ENCODE data around the gene GLRX3. TPM values are rescaled to one million over a fixed set of nuclear protein-coding genes. Genes with fewer than 3 reads are reported as not detected.

GLRX3 gene
- total and polyA plus RNA-seq, 2 donors (not counting 1 experiment from before 2014, with no cell fraction given) = 26.9 to 45.4 TPM

- no peak overlapping the region for H3K9ac ChIP-seq (ENCODE audit: low read length)
- H3K27me3 Mint-ChIP-seq = peaks cover 51% of the 10 kb centered on the region
- TF ChIP-seq CTCF (IDR thresholded peaks at IDR 0.05) (peak; percentile 42), EZH2 (IDR thresholded peaks at IDR 0.05; ENCODE audit: borderline replicate concordance, insufficient read depth, low read depth, low read length, poor library complexity, severe bottlenecking) (no peak)
- no peaks in the 10 kb centered on the region for H3K9me3 Mint-ChIP-seq (ENCODE audit: insufficient read depth)
- ATAC-seq (ENCODE audit: low read depth) (no peak), DNase-seq (no peak)
- H3K4me3 ChIP-seq (ENCODE audit: control extremely low read depth in 1 of 5, extremely low read depth in 1 of 5, insufficient read depth in 1 of 5, low read depth in 2 of 5, low read length in 4 of 5) = no peak overlapping the region
- H2AFZ ChIP-seq (ENCODE audit: insufficient read depth, low read depth, low read length, poor library complexity, severe bottlenecking) = no peak overlapping the region
- H3K4me1 ChIP-seq (ENCODE audit: control insufficient read depth in 2 of 2, insufficient read depth in 2 of 2, low read length in 2 of 2) = peaks cover 3 to 4% of the 10 kb centered on the region in 2 donors
- peaks cover 5% of the 10 kb centered on the region for H3K4me1 Mint-ChIP-seq
- H3K4me2 ChIP-seq (replicated peaks; ENCODE audit: low read depth, low read length, poor library complexity, severe bottlenecking) = no peak overlapping the region
- H4K20me1 ChIP-seq (ENCODE audit: control insufficient read depth, insufficient read depth, low read length, poor library complexity, severe bottlenecking) = no peaks in the 10 kb centered on the region
- no peaks in the 10 kb centered on the region for H3K36me3 ChIP-seq (replicated peaks in 1 of 2; ENCODE audit: control extremely low read depth in 1 of 2, control insufficient read depth in 1 of 2, extremely low read depth in 1 of 2, insufficient read depth in 2 of 2, low read length in 1 of 2)
- ChIA-PET POLR2A (interaction anchor here (1.1 kb wide), 1 partner anchor 18 kb away, joined by 4 read pairs; no protein-coding TSS in a partner anchor), CTCF (interaction anchor here (0.7 to 6.7 kb wide), 15 partner anchors 8 to 1916 kb away, joined by 3 to 49 read pairs (median 5); partner anchors contain the start of genes C10orf143 and GLRX3)
- no peak overlapping the region for H3K4me3 Mint-ChIP-seq
- peaks cover 0 to 28% (median 12%) of the 10 kb centered on the region in 4 experiments for H3K27me3 ChIP-seq (replicated peaks in 1 of 4; ENCODE audit: control extremely low read depth in 1 of 4, control insufficient read depth in 3 of 4, insufficient read depth in 4 of 4, low read length in 3 of 4)
- H3K27ac ChIP-seq (ENCODE audit: low read length in 2 of 2) = no peak overlapping the region
- WGBS (ENCODE audit: insufficient coverage) = no CpG with 5 or more reads among the region's 3 CpGs
- intact Hi-C loops (cut with micrococcal nuclease) = loop anchor here (5.0 kb wide), 2 partner anchors 241 to 1866 kb away; no protein-coding TSS in a partner anchor
- H3K9me3 ChIP-seq (ENCODE audit: control extremely low read depth in 1 of 3, control insufficient read depth in 2 of 3, insufficient read depth in 1 of 3, low read length in 2 of 3) = no peaks in the 10 kb centered on the region
- H3K27ac Mint-ChIP-seq = no peak overlapping the region
- no peaks in the 10 kb centered on the region for H3K79me2 ChIP-seq (ENCODE audit: control insufficient read depth, insufficient read depth, low read length)
Measured at GRCh38 chr10:130128062-130128781, 8.0 kb upstream of the GLRX3 start.

GRCh38 chr10:130128922-130129321 is 7.3 kb upstream of the GLRX3 start:
- H3K4me1 ChIP-seq (ENCODE audit: control insufficient read depth in 2 of 2, insufficient read depth in 2 of 2, low read length in 2 of 2) = peaks cover 3 to 4% of the 10 kb centered on the region in 2 donors
- H3K36me3 ChIP-seq (replicated peaks in 1 of 2; ENCODE audit: control extremely low read depth in 1 of 2, control insufficient read depth in 1 of 2, extremely low read depth in 1 of 2, insufficient read depth in 2 of 2, low read length in 1 of 2) = no peaks in the 10 kb centered on the region
- H3K4me3 Mint-ChIP-seq = no peak overlapping the region
- H3K4me3 ChIP-seq (ENCODE audit: control extremely low read depth in 1 of 5, extremely low read depth in 1 of 5, insufficient read depth in 1 of 5, low read depth in 2 of 5, low read length in 4 of 5) = no peak overlapping the region
- H3K9me3 Mint-ChIP-seq (ENCODE audit: insufficient read depth) = no peaks in the 10 kb centered on the region
- no peak for DNase-seq
- no peak for ATAC-seq (ENCODE audit: low read depth)
- H3K79me2 ChIP-seq (ENCODE audit: control insufficient read depth, insufficient read depth, low read length) = no peaks in the 10 kb centered on the region
- H3K27me3 Mint-ChIP-seq = peaks cover 49% of the 10 kb centered on the region
- intact Hi-C loops (cut with micrococcal nuclease) = loop anchor here (5.0 kb wide), 2 partner anchors 242 to 1867 kb away; no protein-coding TSS in a partner anchor
- peaks cover 5% of the 10 kb centered on the region for H3K4me1 Mint-ChIP-seq
- no peak overlapping the region for H3K4me2 ChIP-seq (replicated peaks; ENCODE audit: low read depth, low read length, poor library complexity, severe bottlenecking)
- CTCF ChIA-PET = interaction anchor here (0.7 to 6.7 kb wide), 8 partner anchors 11 to 1917 kb away, joined by 3 to 49 read pairs (median 6); partner anchors contain the start of gene C10orf143
- 47% methylated on average over 22 of the region's 27 CpGs for WGBS (ENCODE audit: insufficient coverage)
- no peak overlapping the region for H3K27ac Mint-ChIP-seq
- no peak overlapping the region for H3K9ac ChIP-seq (ENCODE audit: low read length)
- POLR2A ChIA-PET = interaction anchor here (1.1 kb wide), 1 partner anchor 19 kb away, joined by 4 read pairs; no protein-coding TSS in a partner anchor
- no peaks in the 10 kb centered on the region for H3K9me3 ChIP-seq (ENCODE audit: control extremely low read depth in 1 of 3, control insufficient read depth in 2 of 3, insufficient read depth in 1 of 3, low read length in 2 of 3)
- H2AFZ ChIP-seq (ENCODE audit: insufficient read depth, low read depth, low read length, poor library complexity, severe bottlenecking) = no peak overlapping the region
- TF ChIP-seq EZH2 (IDR thresholded peaks at IDR 0.05; ENCODE audit: borderline replicate concordance, insufficient read depth, low read depth, low read length, poor library complexity, severe bottlenecking) (no peak), CTCF (IDR thresholded peaks at IDR 0.05) (no peak)
- no peaks in the 10 kb centered on the region for H4K20me1 ChIP-seq (ENCODE audit: control insufficient read depth, insufficient read depth, low read length, poor library complexity, severe bottlenecking)
- H3K27ac ChIP-seq (ENCODE audit: low read length in 2 of 2) = no peak overlapping the region
- peaks cover 0 to 28% (median 12%) of the 10 kb centered on the region in 4 experiments for H3K27me3 ChIP-seq (replicated peaks in 1 of 4; ENCODE audit: control extremely low read depth in 1 of 4, control insufficient read depth in 3 of 4, insufficient read depth in 4 of 4, low read length in 3 of 4)
